Upper lobe of left lung (tissue), 4 donors: ENCODE results near the gene ACTC1.

Source experiments
- POLR2A ChIP-seq, 4 donors: fragments of 450-650 bp; IDR thresholded peaks; one replicate each; pipeline ENCODE4 v1.5.1; 2016 to 2017; ENCODE audit warnings: antibody characterized with exemption in 4 of 4, mild to moderate bottlenecking in 2 of 4
- TF ChIP-seq, protein P1 (sequence below), 6 experiments: fragments of 450-650 bp in 4 of 6; fragments of 200-600 bp in 2 of 6; sonication (generic) in 2 of 6; IDR thresholded peaks; one replicate each; pipeline ENCODE4 v1.5.1; 2016 to 2019; ENCODE audit warnings: antibody characterized with exemption in 6 of 6

DNA sequence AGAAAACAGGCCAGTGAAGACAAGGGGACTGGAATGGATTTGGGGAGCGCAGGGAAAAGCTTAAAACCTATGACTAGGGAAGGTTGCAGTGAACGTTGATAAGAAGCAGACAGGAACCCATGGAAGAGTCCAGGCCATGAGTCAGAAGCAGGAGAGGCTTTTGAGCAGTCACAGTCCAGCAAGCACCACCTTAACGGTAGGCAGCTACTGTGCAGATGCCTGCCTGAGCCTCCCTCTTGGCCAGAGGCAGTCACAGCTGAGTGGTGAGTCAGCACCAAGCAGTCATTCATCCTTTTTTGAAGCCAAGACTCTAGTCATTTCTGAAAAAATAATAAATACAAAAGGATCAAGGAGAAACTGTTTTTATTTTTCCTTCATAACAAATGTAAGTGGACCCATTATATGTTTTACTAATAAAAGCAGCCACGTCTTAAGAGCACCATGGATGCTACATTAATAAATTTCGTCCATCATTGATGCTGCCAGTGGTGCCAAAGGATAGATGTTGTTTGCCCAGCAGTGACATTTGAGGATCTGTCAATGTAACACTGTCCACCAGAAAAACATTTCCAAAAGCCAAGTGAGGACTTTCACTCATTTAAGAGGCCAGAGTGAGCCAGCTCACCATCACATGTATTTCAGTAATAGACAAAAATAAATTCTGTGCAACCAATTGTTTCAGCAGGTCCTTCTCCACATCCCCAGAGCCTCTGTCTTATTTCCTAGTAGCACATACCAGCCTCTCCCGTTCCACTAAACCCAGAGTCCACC, 42.1 kb upstream of the ACTC1 start:
- TF ChIP-seq, protein P1, sequence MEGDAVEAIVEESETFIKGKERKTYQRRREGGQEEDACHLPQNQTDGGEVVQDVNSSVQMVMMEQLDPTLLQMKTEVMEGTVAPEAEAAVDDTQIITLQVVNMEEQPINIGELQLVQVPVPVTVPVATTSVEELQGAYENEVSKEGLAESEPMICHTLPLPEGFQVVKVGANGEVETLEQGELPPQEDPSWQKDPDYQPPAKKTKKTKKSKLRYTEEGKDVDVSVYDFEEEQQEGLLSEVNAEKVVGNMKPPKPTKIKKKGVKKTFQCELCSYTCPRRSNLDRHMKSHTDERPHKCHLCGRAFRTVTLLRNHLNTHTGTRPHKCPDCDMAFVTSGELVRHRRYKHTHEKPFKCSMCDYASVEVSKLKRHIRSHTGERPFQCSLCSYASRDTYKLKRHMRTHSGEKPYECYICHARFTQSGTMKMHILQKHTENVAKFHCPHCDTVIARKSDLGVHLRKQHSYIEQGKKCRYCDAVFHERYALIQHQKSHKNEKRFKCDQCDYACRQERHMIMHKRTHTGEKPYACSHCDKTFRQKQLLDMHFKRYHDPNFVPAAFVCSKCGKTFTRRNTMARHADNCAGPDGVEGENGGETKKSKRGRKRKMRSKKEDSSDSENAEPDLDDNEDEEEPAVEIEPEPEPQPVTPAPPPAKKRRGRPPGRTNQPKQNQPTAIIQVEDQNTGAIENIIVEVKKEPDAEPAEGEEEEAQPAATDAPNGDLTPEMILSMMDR (IDR thresholded peaks at IDR 0.05): no peak
- no peak for TF ChIP-seq POLR2A (IDR thresholded peaks at IDR 0.05)
